ENCODE measurements around the gene AFAP1L1.

- TF ChIP-seq CTCF (IDR thresholded peaks at IDR 0.05) (no peak), CHD2 (IDR thresholded peaks at IDR 0.05; ENCODE audit: low read length, partially characterized antibody) (no peak), BHLHE40 (IDR thresholded peaks at IDR 0.05; ENCODE audit: low read depth, low read length) (no peak), RAD21 (conservative IDR thresholded peaks at IDR 0.05 in 1 of 2, IDR thresholded peaks at IDR 0.05 in 1 of 2) (no peak), MAFK (IDR thresholded peaks at IDR 0.05; ENCODE audit: partially characterized antibody) (no peak), HMGXB4 (CRISPR knock-in tag; IDR thresholded peaks at IDR 0.05; ENCODE audit: borderline replicate concordance) (no peak), CHD4 (IDR thresholded peaks at IDR 0.05; ENCODE audit: borderline replicate concordance) (no peak), POLR2A (IDR thresholded peaks at IDR 0.05; ENCODE audit: low read length) (no peak), CEBPB (IDR thresholded peaks at IDR 0.05) (no peak)
These were observed 23.9 kb upstream of the AFAP1L1 start for GRCh38 chr5:149247726-149248125.
